ENCODE data around the gene SLCO1B1. TPM values are rescaled to one million over a fixed set of nuclear protein-coding genes. Genes with fewer than 3 reads are reported as not detected.

SLCO1B1 gene
- total RNA-seq, 1 donor from 2014 or later: not detected

DNA sequence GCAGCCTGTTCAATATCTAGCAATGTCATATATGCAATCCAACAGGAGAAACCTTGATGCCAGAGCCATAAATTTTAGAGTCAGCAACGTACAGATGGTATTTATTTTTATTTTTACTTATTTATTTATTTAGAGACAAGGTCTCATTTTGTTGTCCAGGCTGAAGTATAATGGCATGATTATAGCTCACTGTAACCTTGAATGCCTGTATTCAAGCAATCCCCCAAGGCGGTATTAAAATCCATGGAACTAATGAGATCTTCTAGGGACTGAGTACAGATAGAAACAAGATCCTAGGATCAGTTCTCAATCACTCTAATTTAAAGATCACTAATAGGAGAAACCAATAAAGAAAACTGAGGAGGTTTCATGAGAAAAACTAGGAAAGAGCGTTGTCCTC, 89.3 kb downstream of the SLCO1B1 start:
- no peak for DNase-seq (ENCODE audit: low read depth)

DNA sequence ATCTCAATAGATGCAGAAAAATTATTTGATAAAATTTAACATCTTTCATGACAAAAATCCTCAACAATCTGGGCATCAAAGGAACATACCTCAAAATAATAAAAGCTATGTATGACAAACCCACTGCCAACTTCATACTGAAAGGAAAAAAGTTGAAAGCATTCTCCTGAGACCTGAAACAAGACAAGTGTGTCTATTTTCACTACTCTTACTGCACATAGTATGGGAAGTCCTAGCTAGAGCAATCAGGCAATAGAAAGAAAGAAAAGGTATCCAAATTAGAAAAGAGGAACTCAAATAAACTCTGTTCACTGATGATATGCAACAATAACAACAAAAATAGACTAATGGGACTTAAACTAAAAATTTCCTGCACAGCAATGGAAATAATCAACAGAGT, 90.1 kb downstream of the SLCO1B1 start:
- DNase-seq (ENCODE audit: low read depth): no peak

DNA sequence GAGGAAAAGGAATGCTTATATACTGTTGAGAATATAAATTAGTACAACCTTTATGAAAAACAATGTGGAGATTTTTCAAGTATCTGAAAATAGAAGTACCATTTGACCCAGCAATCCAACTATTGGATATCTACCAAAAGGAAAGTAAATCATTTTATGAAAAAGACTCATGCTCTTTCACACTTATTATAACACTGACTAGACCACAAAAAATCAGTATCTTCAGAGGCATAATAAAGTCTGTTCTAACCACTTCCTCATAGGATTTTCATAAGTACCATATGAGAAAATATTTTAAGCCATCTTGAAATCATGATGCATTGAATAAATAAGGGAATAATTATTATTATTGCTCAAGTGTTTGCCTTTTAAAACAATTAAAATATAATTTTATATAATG, 90.8 kb downstream of the SLCO1B1 start:
- no peak for DNase-seq (ENCODE audit: low read depth)

DNA sequence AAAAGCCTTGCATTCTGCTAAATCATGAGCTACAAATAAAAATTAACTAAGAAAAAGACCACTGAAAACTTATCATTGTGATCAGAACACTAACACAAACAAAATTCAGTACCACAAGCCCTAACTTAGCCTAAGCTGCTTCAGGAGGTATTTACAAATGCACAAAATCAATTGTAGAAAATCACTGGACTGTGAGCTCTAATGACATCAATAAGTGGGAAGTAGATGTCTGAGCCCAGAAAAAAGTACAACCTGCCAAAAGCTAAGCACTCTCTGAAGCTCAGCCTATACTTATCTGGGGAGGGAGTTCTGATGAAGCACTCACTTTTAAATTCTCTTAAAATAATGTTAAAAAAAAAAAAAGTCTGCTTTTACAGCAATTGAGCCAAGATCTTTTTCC, 92.9 kb downstream of the SLCO1B1 start:
- peak; percentile 54 for DNase-seq (ENCODE audit: low read depth)

DNA sequence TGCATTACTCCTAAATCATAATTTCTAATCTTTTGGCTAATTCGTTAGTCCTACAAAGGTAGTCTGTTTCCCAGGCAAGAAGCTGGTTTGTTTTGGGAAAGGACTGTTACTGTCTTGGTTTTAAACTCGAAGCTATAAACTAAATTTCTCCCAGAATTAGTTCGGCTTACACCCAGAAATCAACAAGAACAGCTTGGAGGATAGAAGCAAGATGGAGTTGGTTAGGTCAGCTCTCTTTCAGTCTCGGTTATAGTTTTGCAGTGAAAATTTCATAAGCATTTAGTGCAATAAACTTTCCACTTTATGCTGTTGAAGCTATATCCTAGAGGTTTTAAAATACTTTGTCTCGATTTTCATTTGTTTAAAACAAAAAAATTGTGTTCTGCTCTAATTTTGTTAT, 103.4 kb downstream of the SLCO1B1 start:
- no peak for DNase-seq (ENCODE audit: low read depth)

DNA sequence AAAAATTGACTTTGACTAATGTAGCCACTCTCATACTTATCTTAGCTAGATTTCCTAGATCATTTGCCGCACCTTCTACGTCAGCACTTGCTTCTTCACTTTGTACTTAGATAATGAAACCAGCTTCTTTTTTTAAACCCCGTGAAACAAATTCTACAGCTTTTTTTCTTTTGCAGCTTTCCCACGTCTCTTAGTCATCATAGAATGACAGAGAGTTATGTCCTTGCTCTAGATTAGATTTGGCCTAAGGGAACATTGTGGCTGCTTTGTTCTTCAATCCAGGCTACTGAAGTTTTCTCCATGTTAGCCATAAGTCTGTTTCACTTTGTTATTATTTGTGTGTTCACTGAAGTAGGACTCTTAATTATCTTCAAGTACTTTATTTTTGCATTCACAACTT, 108.9 kb downstream of the SLCO1B1 start:
- DNase-seq (ENCODE audit: low read depth): no peak

DNA sequence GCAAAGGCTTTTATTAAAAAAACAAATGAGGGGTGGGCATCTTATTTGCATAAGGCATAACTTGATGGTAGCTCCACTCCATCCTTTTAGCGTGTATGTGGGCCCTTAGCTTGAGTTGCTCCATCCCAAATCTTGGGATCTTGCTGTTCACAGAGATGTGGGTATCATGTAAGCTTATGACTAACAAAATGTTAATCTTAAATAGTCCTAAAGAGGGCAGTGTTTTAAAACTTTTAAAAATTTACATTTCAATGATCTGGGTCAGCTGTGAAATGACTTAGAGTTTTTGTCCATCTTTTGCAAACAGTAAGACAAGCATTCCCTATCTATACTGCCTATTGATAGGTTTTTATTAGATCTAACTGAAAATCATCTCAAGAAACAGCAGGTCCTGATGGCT, 117.7 kb downstream of the SLCO1B1 start:
- DNase-seq (ENCODE audit: low read depth): peak; percentile 36

DNA sequence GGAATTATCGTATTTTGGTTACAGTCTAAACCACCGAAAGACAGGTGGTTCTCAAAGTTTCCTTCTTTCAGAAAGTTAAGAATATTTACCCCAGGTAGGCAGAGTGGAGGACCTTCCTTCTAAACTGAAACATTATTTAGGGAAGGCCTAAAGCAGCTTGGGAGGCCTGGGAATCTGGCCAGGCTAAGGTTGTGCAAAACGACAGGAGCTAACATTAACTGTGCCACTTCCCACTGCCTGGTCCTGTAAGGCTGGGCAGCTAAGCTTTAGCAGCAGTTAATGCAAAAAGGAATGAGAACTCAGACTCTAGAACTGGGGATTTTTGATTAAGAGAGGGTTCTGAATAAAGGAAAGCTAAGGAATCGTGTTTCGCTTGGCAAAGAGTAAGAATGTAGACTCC, 121.1 kb downstream of the SLCO1B1 start:
- DNase-seq (ENCODE audit: low read depth): no peak

DNA sequence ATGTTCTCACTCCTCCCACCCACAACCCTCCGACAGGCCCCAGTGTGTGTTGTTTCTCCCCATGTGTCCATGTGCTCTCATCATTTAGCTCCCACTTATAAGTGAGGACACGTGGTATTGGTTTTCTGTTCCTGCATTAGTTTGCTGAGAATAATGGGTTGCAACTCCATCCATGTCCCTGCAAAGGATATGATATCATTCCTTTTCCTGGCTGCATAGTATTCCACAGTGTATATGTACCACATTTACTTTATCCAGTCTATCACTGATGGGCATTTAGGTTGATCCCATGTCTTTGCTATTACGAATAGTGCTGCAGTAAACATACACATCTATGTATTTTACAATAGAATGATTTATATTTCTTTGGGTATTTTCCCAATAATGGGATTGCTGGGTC, 126.2 kb downstream of the SLCO1B1 start:
- DNase-seq (ENCODE audit: low read depth): no peak

DNA sequence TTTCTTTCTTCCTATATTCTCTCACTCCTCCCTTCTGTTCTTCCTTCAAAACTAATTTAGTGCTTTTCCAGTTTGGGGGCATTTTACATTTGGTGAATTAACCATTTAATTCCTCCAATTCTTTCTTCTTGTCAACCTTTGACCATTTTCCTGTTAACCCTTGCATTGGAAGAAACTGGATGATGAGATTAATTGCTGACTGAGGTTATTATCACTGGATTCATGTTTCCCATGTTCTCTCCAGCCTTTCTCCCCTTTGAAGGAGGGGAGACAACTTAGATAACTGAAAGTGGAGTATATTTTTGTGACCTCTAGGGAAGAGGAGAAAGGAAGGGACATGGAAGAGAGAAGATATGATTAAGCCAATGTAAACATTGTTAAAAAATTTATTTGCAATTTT, 133.2 kb downstream of the SLCO1B1 start:
- DNase-seq (ENCODE audit: low read depth): no peak

DNA sequence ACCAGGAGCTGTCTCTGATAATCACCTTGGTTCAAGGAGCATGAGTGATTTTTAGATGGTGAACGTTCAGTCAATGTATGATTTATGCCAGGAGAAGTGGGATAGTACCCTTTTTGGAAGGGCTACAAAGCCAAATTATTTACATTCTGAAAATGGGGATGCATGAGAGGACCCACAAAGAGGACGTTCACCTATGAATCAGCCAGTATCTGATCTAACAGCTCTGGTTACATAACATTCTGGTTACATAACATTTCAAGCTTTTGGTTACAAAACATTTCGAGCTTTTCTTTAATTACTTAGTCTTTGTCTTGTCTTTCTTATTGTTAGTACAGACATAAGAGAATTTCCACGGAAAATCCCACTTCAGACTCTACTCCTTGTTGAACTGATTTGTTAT, 134.9 kb downstream of the SLCO1B1 start:
- no peak for DNase-seq (ENCODE audit: low read depth)

DNA sequence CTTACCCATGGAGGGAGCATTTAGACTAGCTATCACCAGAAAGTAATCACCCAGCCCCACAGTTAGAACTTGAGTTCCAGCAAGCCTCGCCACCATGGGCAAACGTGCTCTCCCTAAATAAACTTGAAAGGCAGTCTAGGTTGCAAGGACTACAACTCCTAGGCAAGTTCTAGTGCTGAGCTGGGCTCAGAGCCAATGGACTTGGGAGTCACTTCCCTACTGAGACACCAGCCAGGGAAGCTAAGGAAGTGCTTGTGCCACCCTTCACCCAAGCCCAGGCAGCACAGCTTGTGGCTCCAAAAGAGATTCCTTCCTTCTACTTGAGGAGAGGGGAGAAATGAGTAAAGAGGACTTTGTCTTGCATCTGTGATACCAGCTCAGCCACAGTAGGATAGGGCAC, 145.8 kb downstream of the SLCO1B1 start:
- DNase-seq (ENCODE audit: low read depth): no peak

Other genes starting within 250 kb of the SLCO1B1 start
- 0.35 and 0.52 TPM in 2 replicates for gene SLCO1A2, start 203.7 kb downstream of the SLCO1B1 start, total RNA-seq
- gene IAPP, start 241.7 kb downstream of the SLCO1B1 start, total RNA-seq: not detected in 2 replicates